K562 (cell line): ENCODE data around the gene ARAP1. TPM values are rescaled to one million over a fixed set of nuclear protein-coding genes. Genes with fewer than 3 reads are reported as not detected.

ENCODE experiments used
- ARHGAP35 ChIP-seq: fragments of 450-650 bp; IDR thresholded peaks from 2 replicates; pipeline ENCODE4 v1.6.1; 2018; ENCODE audit not compliant: partially characterized antibody
- ETV6 ChIP-seq, 3 experiments: fragments of 150-350 bp in 1 of 3; sonication (generic) in 1 of 3; formaldehyde crosslinking in 1 of 3; IDR thresholded peaks; 2 replicates each; pipeline versions ENCODE4 v1.6.1 to v1.8.0; 2014 to 2022; ENCODE audit warnings: borderline replicate concordance in 2 of 3, low read depth in 2 of 3, antibody characterized with exemption in 1 of 3, low read length in 1 of 3, mild to moderate bottlenecking in 1 of 3, missing genetic modification reagents in 1 of 3
- KDM4B ChIP-seq, 2 experiments: fragments of 450-650 bp in 1 of 2; sonication (generic) in 1 of 2; IDR thresholded peaks; 2 replicates each; pipeline ENCODE4 v1.6.1; 2016 to 2017; ENCODE audit warnings: borderline replicate concordance in 2 of 2, antibody characterized with exemption in 1 of 2, low read depth in 1 of 2, mild to moderate bottlenecking in 1 of 2
- MAFG ChIP-seq: fragments of 450-650 bp; conservative IDR thresholded peaks from 2 replicates; pipeline ENCODE4 v1.6.1; 2016; ENCODE audit warnings: missing genetic modification characterization, missing compliant biosample characterization
- MTA1 ChIP-seq: fragments of 450-650 bp; IDR thresholded peaks from 2 replicates; pipeline ENCODE4 v1.6.1; 2017; ENCODE audit warnings: borderline replicate concordance
- PHB2 ChIP-seq: fragments of 450-650 bp; IDR thresholded peaks from 2 replicates; pipeline ENCODE4 v1.6.1; 2017; ENCODE audit warnings: low read depth
- TFAP4 ChIP-seq: sonication (generic); formaldehyde crosslinking; IDR thresholded peaks from 2 replicates; pipeline ENCODE4 v1.8.0; 2022; ENCODE audit warnings: missing genetic modification reagents, mild to moderate bottlenecking, moderate library complexity, borderline replicate concordance
- TOE1 ChIP-seq, 2 experiments: fragments of 450-650 bp in 1 of 2; sonication (generic) in 1 of 2; formaldehyde crosslinking in 1 of 2; IDR thresholded peaks; 2 replicates each; pipeline versions ENCODE4 v1.7.1 to v1.8.0; 2016 to 2022; ENCODE audit warnings: borderline replicate concordance in 2 of 2, mild to moderate bottlenecking in 2 of 2, antibody characterized with exemption in 1 of 2, inconsistent platforms in 1 of 2, low read depth in 1 of 2, missing genetic modification reagents in 1 of 2, moderate library complexity in 1 of 2
- ZBTB17 ChIP-seq: fragments of 450-650 bp; formaldehyde crosslinking; IDR thresholded peaks from 2 replicates; pipeline ENCODE4 v1.4.0; 2020; ENCODE audit warnings: mild to moderate bottlenecking
- ZFP1 ChIP-seq: fragments of 450-650 bp; formaldehyde crosslinking; IDR thresholded peaks from 2 replicates; pipeline ENCODE4 v1.4.0; 2020; ENCODE audit warnings: mild to moderate bottlenecking, mixed read lengths
- ZFP36 ChIP-seq: fragments of 150-350 bp; IDR thresholded peaks from 2 replicates; pipeline ENCODE4 v1.6.1; 2018; ENCODE audit warnings: low read length, low read depth; ENCODE audit not compliant: partially characterized antibody
- ZNF165 ChIP-seq: fragments of 250-450 bp; sonication (Bioruptor Pico); IDR thresholded peaks from 2 replicates; pipeline ENCODE4 v1.4.0; 2020; ENCODE audit warnings: borderline replicate concordance
- ZNF24 ChIP-seq: fragments of 450-650 bp; IDR thresholded peaks from 2 replicates; pipeline ENCODE4 v1.6.1; 2016
- ZNF583 ChIP-seq: fragments of 250-450 bp; sonication (Bioruptor Pico); IDR thresholded peaks from 2 replicates; pipeline ENCODE4 v1.4.0; 2020
- polyA plus RNA-seq, 8 experiments: library from polyadenylated mRNA; depleted of rRNA in 4 of 8; stranded (reverse) in 5 of 8; unstranded in 3 of 8; fragments of >200 nt; fragmentation: Nextera tagmentation in 2 of 8; fragmentation: Illumina TruSeq in 1 of 8; extraction: Ambion mirVana in 2 of 8; extraction: Trizol in 1 of 8; gene quantifications; 2 replicates each; pipeline versions ENCODE4 v1.2.1 to v1.2.3, GENCODE V29; 2011 to 2014; ENCODE audit warnings: inconsistent platforms in 1 of 8, missing spikeins in 1 of 8
- total RNA-seq, 7 experiments: library from RNA; depleted of rRNA in 6 of 7; stranded (reverse); fragments of >200 nt in 6 of 7; fragmentation: Illumina TruSeq in 2 of 7; extraction: Trizol in 2 of 7; gene quantifications; 2 replicates each; pipeline versions ENCODE4 v1.2.1 to v1.2.3, GENCODE V29; 2011 to 2021; ENCODE audit warnings: low replicate concordance in 1 of 7
- TF ChIP-seq, protein P1 (sequence below), 2 experiments: fragments of 450-650 bp; IDR thresholded peaks; 2 replicates each; pipeline ENCODE4 v1.6.1; 2016; ENCODE audit warnings: mild to moderate bottlenecking in 2 of 2, borderline replicate concordance in 1 of 2, low read depth in 1 of 2, moderate library complexity in 1 of 2
- TF ChIP-seq, protein P2 (sequence below): fragments of 250-450 bp; sonication (Bioruptor Pico); IDR thresholded peaks from 2 replicates; pipeline ENCODE4 v1.5.1; 2021; ENCODE audit warnings: mild to moderate bottlenecking

ARAP1 gene
- total and polyA plus RNA-seq, 9 of the 15 experiments (the other 6 are each of a cell fraction or from before 2014, with no cell fraction given), result 0.23 to 67.0 (median 24.6) TPM

DNA sequence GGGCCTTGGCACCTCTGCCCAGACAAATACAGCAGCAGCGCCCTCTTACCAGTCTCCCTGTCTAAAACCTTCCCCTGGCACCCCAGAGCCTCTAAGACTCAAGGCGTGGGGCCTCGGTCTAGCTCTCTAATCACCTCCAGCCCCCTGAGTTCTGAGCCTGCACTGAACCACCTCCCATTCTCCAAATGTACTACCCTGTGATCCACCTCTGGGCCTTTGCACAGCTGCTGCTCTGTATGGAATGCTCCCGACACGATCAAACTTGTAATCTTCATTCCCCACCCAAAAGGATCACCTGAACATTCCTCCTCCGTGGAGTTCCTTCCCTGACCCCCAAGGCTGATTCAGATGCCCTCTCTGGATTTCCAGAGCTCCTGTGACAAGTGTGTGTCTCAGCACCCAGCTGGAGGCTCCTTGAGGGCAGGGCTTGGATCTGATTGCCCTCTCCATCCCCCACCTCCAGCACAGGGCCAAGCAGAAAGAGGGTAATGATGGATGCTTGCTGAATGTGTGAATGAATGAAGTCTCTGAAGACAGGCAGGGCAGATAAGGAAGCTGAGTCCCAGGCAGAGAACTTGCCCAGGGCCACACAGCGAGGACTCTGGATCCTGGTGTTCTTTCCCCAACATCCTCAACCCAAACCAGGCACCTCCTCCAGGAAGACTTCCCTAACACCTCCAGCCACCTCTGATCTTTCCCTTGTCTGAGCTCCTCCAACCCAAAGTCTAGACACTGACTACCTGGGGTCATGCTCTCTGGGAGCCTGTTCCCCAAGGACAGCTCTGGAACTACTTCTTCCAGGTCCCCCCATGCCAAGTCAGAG is 23.3 kb upstream of the ARAP1 start (continued):
- TF ChIP-seq, protein P1, sequence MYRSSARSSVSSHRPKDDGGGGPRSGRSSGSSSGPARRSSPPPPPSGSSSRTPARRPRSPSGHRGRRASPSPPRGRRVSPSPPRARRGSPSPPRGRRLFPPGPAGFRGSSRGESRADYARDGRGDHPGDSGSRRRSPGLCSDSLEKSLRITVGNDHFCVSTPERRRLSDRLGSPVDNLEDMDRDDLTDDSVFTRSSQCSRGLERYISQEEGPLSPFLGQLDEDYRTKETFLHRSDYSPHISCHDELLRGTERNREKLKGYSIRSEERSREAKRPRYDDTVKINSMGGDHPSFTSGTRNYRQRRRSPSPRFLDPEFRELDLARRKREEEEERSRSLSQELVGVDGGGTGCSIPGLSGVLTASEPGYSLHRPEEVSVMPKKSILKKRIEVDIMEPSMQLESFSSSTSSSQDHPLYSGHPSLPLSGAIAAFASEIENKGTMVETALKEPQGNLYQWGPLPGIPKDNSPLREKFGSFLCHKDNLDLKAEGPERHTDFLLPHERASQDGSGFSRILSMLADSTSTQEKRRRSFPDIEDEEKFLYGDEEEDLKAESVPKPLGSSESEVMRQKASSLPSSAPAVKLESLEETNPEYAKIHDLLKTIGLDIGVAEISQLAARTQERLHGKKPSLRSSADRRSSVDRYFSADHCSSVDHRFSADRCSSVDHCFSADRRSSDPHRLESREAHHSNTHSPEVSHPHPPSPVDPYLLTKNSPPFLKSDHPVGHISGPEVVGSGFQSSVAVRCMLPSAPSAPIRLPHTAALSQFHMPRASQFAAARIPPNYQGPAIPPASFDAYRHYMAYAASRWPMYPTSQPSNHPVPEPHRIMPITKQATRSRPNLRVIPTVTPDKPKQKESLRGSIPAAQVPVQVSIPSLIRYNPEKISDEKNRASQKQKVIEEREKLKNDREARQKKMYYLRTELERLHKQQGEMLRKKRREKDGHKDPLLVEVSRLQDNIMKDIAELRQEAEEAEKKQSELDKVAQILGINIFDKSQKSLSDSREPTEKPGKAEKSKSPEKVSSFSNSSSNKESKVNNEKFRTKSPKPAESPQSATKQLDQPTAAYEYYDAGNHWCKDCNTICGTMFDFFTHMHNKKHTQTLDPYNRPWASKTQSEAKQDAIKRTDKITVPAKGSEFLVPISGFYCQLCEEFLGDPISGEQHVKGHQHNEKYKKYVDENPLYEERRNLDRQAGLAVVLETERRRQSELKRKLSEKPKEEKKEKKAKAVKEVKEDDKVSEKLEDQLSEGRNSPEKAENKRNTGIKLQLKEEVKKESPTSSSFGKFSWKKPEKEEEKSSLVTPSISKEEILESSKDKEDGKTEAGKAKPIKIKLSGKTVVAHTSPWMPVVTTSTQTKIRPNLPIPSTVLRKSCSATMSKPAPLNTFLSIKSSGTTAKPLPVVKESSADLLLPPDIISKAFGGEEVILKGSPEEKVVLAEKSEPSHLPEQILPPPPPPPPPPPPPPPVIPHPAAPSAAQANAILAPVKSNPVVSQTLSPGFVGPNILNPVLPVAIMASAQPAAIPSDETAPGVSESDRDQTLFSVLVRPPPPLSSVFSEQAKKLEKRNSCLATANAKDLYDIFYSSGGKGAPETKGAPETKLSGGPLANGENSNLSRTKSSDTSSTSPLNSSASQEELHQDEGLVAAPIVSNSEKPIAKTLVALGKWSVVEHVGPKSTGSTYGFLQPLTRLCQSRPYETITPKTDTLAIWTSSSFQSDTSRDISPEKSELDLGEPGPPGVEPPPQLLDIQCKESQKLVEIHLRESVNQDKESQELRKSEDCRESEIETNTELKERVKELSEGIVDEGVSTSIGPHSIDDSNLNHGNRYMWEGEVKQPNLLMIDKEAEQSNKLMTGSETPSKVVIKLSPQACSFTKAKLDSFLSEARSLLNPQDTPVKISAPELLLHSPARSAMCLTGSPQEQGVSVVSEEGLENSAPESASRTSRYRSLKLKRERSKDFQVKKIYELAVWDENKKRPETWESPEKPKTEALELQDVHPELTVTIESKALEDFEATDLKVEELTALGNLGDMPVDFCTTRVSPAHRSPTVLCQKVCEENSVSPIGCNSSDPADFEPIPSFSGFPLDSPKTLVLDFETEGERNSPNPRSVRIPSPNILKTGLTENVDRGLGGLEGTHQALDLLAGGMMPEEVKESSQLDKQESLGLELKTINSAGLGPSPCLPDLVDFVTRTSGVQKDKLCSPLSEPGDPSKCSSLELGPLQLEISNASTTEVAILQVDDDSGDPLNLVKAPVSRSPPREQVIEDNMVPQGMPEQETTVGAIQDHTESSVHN (IDR thresholded peaks at IDR 0.05; ENCODE audit: borderline replicate concordance in 1 of 2, low read depth in 1 of 2), result no peak
- TF ChIP-seq MTA1, result no peak
- no peak for TF ChIP-seq TFAP4 (CRISPR knock-in tag)
- no peak for TF ChIP-seq ZNF165 (CRISPR knock-in tag)
- no peak for TF ChIP-seq ZNF583 (CRISPR knock-in tag)
- no peak for TF ChIP-seq TOE1 (IDR thresholded peaks at IDR 0.05; ENCODE audit: borderline replicate concordance)
- no peak for TF ChIP-seq TOE1 (CRISPR knock-in tag; IDR thresholded peaks at IDR 0.05; ENCODE audit: borderline replicate concordance, low read depth)
- peak; percentile 66; the same call in 1 of the 2 replicates for TF ChIP-seq ZNF24
- TF ChIP-seq KDM4B (IDR thresholded peaks at IDR 0.05; ENCODE audit: borderline replicate concordance in 2 of 2, low read depth in 1 of 2), result no peak; a peak in 1 of 4 replicates
- no peak for TF ChIP-seq ARHGAP35
- TF ChIP-seq ZBTB17 (CRISPR knock-in tag), result no peak
- no peak for TF ChIP-seq PHB2
- TF ChIP-seq ETV6 (IDR thresholded peaks at IDR 0.05; ENCODE audit: borderline replicate concordance in 1 of 2, low read depth in 2 of 2, low read length in 1 of 2), result no peak
- no peak for TF ChIP-seq ETV6 (CRISPR knock-in tag; IDR thresholded peaks at IDR 0.05; ENCODE audit: borderline replicate concordance)
- no peak for TF ChIP-seq MAFG (tag)
- no peak for TF ChIP-seq ZFP1
- TF ChIP-seq, protein P2, sequence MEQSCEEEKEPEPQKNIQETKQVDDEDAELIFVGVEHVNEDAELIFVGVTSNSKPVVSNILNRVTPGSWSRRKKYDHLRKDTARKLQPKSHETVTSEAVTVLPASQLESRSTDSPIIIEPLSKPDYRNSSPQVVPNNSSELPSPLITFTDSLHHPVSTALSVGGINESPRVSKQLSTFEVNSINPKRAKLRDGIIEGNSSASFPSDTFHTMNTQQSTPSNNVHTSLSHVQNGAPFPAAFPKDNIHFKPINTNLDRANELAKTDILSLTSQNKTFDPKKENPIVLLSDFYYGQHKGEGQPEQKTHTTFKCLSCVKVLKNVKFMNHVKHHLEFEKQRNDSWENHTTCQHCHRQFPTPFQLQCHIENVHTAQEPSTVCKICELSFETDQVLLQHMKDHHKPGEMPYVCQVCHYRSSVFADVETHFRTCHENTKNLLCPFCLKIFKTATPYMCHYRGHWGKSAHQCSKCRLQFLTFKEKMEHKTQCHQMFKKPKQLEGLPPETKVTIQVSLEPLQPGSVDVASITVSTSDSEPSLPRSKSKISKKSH (CRISPR knock-in tag), result no peak
- peak; percentile 93 for TF ChIP-seq ZFP36
